ENCODE results near the gene CYREN. TPM values are rescaled to one million over a fixed set of nuclear protein-coding genes. Genes with fewer than 3 reads are reported as not detected.

Gene CYREN
- total RNA-seq, 1 donor from 2014 or later = 15.0 TPM

Other genes with a start within 250 kb of the CYREN start
- gene AGBL3, start 184.2 kb downstream of the CYREN start, total RNA-seq = 2.1 TPM
- gene TMEM140, start 22.6 kb downstream of the CYREN start, total RNA-seq = 32.4 TPM
- 9.3 TPM for gene WDR91, start 40.8 kb upstream of the CYREN start, total RNA-seq
- gene STRA8, start 63.1 kb upstream of the CYREN start, total RNA-seq = not detected